ENCODE data around the gene CLCNKB. TPM values are rescaled to one million over a fixed set of nuclear protein-coding genes. Genes with fewer than 3 reads are reported as not detected.

Gene CLCNKB
- total RNA-seq, 1 experiment from 2014 or later, result not detected

DNA sequence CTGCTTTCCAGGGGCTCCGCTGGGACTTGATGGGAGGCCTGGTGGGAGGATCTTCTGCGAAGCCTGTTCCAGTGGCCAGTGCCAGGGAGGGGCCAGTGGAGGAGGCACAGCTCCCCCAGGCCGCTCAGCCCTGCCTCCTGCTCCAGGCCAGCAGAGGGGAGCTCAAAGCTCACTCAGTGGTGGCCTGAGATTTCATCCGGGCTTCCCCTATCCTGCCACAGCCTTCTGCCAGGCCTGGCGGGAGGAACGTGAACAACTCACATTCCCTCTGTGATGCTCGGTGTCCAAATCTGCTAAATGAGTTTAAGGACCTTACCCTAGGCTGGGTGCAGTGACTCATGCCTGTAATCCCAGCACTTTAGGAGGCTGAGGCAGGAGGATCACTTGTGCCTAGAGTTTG, 3.3 kb downstream of the CLCNKB start:
- Histone ChIP-seq H3K9me3 (ENCODE audit: low read length) (no peaks in the 10 kb centered on the region), H3K4me3 (ENCODE audit: low read length) (no peak overlapping the region), H3K36me3 (ENCODE audit: low read depth, low read length) (no peaks in the 10 kb centered on the region), H3K79me2 (ENCODE audit: low read length) (no peaks in the 10 kb centered on the region), H3K27me3 (ENCODE audit: low read length) (no peaks in the 10 kb centered on the region), H3K9ac (ENCODE audit: low read length) (no peak overlapping the region), H3K9me2 (replicated peaks; ENCODE audit: low read length) (no peaks in the 10 kb centered on the region), H3K4me2 (ENCODE audit: low read length) (no peak overlapping the region), H3F3A (ENCODE audit: low read length, unreplicated experiment) (no peaks in the 10 kb centered on the region), H3K4me1 (ENCODE audit: insufficient read depth, low read length) (no peaks in the 10 kb centered on the region), H4K20me1 (ENCODE audit: low read length) (no peaks in the 10 kb centered on the region), H2AFZ (ENCODE audit: low read length) (no peak overlapping the region), H3K27ac (ENCODE audit: low read length) (no peak overlapping the region)
- 0 out of 2 replicates have a peak, but pooled peaks have one; percentile 13 for ATAC-seq
- CTCF ChIA-PET, result no interaction called here
- intact Hi-C loops (cut with micrococcal nuclease), result no loop called here
- TF ChIP-seq EZH2 (IDR thresholded peaks at IDR 0.05; ENCODE audit: low read length, unreplicated experiment), result no peak
- TF ChIP-seq EZH2phosphoT487 (IDR thresholded peaks at IDR 0.05; ENCODE audit: borderline replicate concordance, low read length), result no peak
- TF ChIP-seq CTCF (conservative IDR thresholded peaks at IDR 0.05; ENCODE audit: low read depth, low read length), result no peak
- no peak for DNase-seq
- POLR2A ChIA-PET (ENCODE audit: unreplicated experiment), result no interaction called here
- no TSS peak for BruUV-seq (replicated peaks)

DNA sequence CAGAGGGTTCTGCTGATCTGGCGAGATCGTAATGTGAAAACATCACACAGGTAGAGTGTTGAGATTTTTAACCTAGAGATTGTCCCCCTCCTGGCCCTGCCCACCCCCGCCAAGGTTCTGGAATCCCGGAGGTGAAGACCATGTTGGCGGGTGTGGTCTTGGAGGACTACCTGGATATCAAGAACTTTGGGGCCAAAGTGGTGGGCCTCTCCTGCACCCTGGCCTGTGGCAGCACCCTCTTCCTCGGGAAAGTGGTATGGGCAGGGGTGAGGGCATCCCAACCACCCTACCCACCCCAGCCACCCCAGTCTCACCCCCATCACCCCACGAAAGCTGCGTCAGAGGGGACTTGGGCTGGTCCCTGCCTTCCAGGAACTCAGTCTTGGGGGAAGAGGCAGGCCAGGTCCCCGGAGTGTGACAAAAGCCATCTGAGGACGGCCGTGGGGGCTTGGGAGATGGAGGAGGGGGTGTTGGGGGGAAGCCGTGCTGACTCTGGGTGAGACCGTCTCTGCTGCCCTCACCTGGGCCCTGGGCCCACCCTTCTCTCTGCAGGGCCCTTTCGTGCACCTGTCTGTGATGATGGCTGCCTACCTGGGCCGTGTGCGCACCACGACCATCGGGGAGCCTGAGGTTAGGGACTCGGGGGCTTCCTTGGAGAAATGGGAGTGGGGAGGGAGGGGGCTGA, 4.4 kb downstream of the CLCNKB start:
- Histone ChIP-seq H4K20me1 (ENCODE audit: low read length) (no peaks in the 10 kb centered on the region), H3K9me3 (ENCODE audit: low read length) (no peaks in the 10 kb centered on the region), H3K79me2 (ENCODE audit: low read length) (no peaks in the 10 kb centered on the region), H3F3A (ENCODE audit: low read length, unreplicated experiment) (no peaks in the 10 kb centered on the region), H3K27me3 (ENCODE audit: low read length) (no peaks in the 10 kb centered on the region), H3K36me3 (ENCODE audit: low read depth, low read length) (no peaks in the 10 kb centered on the region), H3K9me2 (replicated peaks; ENCODE audit: low read length) (no peaks in the 10 kb centered on the region), H3K9ac (ENCODE audit: low read length) (no peak overlapping the region), H2AFZ (ENCODE audit: low read length) (no peak overlapping the region), H3K4me2 (ENCODE audit: low read length) (no peak overlapping the region), H3K27ac (ENCODE audit: low read length) (no peak overlapping the region), H3K4me3 (ENCODE audit: low read length) (no peak overlapping the region), H3K4me1 (ENCODE audit: insufficient read depth, low read length) (no peaks in the 10 kb centered on the region)
- POLR2A ChIA-PET (ENCODE audit: unreplicated experiment), result no interaction called here
- CTCF ChIA-PET, result no interaction called here
- intact Hi-C loops (cut with micrococcal nuclease), result no loop called here
- no peak for TF ChIP-seq EZH2 (IDR thresholded peaks at IDR 0.05; ENCODE audit: low read length, unreplicated experiment)
- TF ChIP-seq CTCF (conservative IDR thresholded peaks at IDR 0.05; ENCODE audit: low read depth, low read length), result no peak
- TF ChIP-seq EZH2phosphoT487 (IDR thresholded peaks at IDR 0.05; ENCODE audit: borderline replicate concordance, low read length), result no peak
- no peak for DNase-seq
- no peak for ATAC-seq
- no TSS peak for BruUV-seq (replicated peaks)

- BruUV-seq (replicated peaks), result no TSS peak
- no peaks in the 10 kb centered on the region for H3K9me2 ChIP-seq (replicated peaks; ENCODE audit: low read length)
- peak overlapping the region; percentile 38; the same call in 1 of the 2 replicates for H2AFZ ChIP-seq (ENCODE audit: low read length)
- POLR2A ChIA-PET (ENCODE audit: unreplicated experiment), result no interaction called here
- H3K4me1 ChIP-seq (ENCODE audit: insufficient read depth, low read length), result no peaks in the 10 kb centered on the region
- no peaks in the 10 kb centered on the region for H3K36me3 ChIP-seq (ENCODE audit: low read depth, low read length)
- peak overlapping the region; percentile 47 for H3K4me2 ChIP-seq (ENCODE audit: low read length)
- no peaks in the 10 kb centered on the region for H3F3A ChIP-seq (ENCODE audit: low read length, unreplicated experiment)
- no peaks in the 10 kb centered on the region for H3K9me3 ChIP-seq (ENCODE audit: low read length)
- TF ChIP-seq CTCF (conservative IDR thresholded peaks at IDR 0.05; ENCODE audit: low read depth, low read length), result 0 out of 2 replicates have a peak, but pooled peaks have one; percentile 13
- no peak for TF ChIP-seq EZH2 (IDR thresholded peaks at IDR 0.05; ENCODE audit: low read length, unreplicated experiment)
- TF ChIP-seq EZH2phosphoT487 (IDR thresholded peaks at IDR 0.05; ENCODE audit: borderline replicate concordance, low read length), result no peak
- no peaks in the 10 kb centered on the region for H4K20me1 ChIP-seq (ENCODE audit: low read length)
- no peaks in the 10 kb centered on the region for H3K79me2 ChIP-seq (ENCODE audit: low read length)
- CTCF ChIA-PET, result no interaction called here
- H3K4me3 ChIP-seq (ENCODE audit: low read length), result peak overlapping the region; percentile 31; the same call in 1 of the 2 replicates
- no peak overlapping the region for H3K9ac ChIP-seq (ENCODE audit: low read length)
- peak; percentile 59 for ATAC-seq
- H3K27me3 ChIP-seq (ENCODE audit: low read length), result no peaks in the 10 kb centered on the region
- DNase-seq, result no peak
- no peak overlapping the region for H3K27ac ChIP-seq (ENCODE audit: low read length)
- intact Hi-C loops (cut with micrococcal nuclease), result no loop called here
Observed at GRCh38 chr1:16048573-16049189, 5.1 kb downstream of the CLCNKB start.
